Measurements from ENCODE around the gene PHACTR4.
"Not testable (repeated sequence)": the region's sequence is repeated elsewhere in the genome, so short reads cannot be mapped to it uniquely, and the experiment has no call there.

The PHACTR4 gene

GRCh38 chr1:28443550-28443949 lies 74.0 kb downstream of the PHACTR4 start:
- in situ Hi-C loops (cut with HindIII; ENCODE audit: low pct_ligation_motif_present, low sequenced_read_pairs): no loop called here
- Histone ChIP-seq H3K27me3 (replicated peaks) (no peaks in the 10 kb centered on the region), H3K36me3 (replicated peaks) (no peaks in the 10 kb centered on the region), H3K4me3 (ENCODE audit: low read depth, low read length) (no peak overlapping the region), H3K27ac (no peak overlapping the region)
- no peak for DNase-seq
- TF ChIP-seq, protein P1, sequence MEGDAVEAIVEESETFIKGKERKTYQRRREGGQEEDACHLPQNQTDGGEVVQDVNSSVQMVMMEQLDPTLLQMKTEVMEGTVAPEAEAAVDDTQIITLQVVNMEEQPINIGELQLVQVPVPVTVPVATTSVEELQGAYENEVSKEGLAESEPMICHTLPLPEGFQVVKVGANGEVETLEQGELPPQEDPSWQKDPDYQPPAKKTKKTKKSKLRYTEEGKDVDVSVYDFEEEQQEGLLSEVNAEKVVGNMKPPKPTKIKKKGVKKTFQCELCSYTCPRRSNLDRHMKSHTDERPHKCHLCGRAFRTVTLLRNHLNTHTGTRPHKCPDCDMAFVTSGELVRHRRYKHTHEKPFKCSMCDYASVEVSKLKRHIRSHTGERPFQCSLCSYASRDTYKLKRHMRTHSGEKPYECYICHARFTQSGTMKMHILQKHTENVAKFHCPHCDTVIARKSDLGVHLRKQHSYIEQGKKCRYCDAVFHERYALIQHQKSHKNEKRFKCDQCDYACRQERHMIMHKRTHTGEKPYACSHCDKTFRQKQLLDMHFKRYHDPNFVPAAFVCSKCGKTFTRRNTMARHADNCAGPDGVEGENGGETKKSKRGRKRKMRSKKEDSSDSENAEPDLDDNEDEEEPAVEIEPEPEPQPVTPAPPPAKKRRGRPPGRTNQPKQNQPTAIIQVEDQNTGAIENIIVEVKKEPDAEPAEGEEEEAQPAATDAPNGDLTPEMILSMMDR (IDR thresholded peaks at IDR 0.05; ENCODE audit: low read depth, low read length, missing control alignments): no peak

DNA sequence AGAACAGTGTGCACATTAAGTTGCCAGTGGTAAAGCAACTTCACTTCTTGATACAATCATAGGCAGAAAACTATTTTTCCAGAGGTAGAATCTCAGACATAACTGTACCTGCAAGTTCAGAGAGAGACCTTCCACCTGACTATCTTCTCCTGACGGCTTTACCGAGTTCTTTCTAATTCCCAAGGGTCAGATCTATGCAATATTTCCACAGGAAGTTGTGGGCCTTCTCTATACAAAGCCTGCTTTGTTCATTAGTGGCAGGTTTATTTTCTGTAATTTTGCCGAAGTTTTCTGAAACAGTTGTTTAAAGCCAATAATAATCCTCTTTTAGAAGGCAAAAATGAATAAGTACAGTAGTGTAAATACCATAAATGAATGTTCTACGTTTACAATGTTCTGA lies 78.1 kb downstream of the PHACTR4 start:
- Histone ChIP-seq H3K4me3 (ENCODE audit: low read depth, low read length) (no peak overlapping the region), H3K36me3 (replicated peaks) (no peaks in the 10 kb centered on the region), H3K27ac (no peak overlapping the region), H3K27me3 (replicated peaks) (no peaks in the 10 kb centered on the region)
- TF ChIP-seq, protein P1 (IDR thresholded peaks at IDR 0.05; ENCODE audit: low read depth, low read length, missing control alignments): no peak
- no peak for DNase-seq
- in situ Hi-C loops (cut with HindIII; ENCODE audit: low pct_ligation_motif_present, low sequenced_read_pairs): no loop called here

GRCh38 chr1:28448094-28448611 lies 78.6 kb downstream of the PHACTR4 start:
- DNase-seq; H3K36me3 ChIP-seq (replicated peaks); H3K27ac ChIP-seq; H3K27me3 ChIP-seq (replicated peaks); H3K4me3 ChIP-seq (ENCODE audit: low read depth, low read length); in situ Hi-C loops (cut with HindIII; ENCODE audit: low pct_ligation_motif_present, low sequenced_read_pairs): not testable (repeated sequence)

- Histone ChIP-seq H3K4me3 (ENCODE audit: low read depth, low read length) (no peak overlapping the region), H3K27me3 (replicated peaks) (no peaks in the 10 kb centered on the region), H3K27ac (no peak overlapping the region), H3K36me3 (replicated peaks) (no peaks in the 10 kb centered on the region)
- in situ Hi-C loops (cut with HindIII; ENCODE audit: low pct_ligation_motif_present, low sequenced_read_pairs): no loop called here
- no peak for DNase-seq
- TF ChIP-seq, protein P1 (IDR thresholded peaks at IDR 0.05; ENCODE audit: low read depth, low read length, missing control alignments): no peak
Observed at GRCh38 chr1:28449904-28450303, 80.4 kb downstream of the PHACTR4 start.

GRCh38 chr1:28450561-28450960 lies 81.0 kb downstream of the PHACTR4 start:
- in situ Hi-C loops (cut with HindIII; ENCODE audit: low pct_ligation_motif_present, low sequenced_read_pairs): no loop called here
- Histone ChIP-seq H3K4me3 (ENCODE audit: low read depth, low read length) (no peak overlapping the region), H3K27ac (no peak overlapping the region), H3K27me3 (replicated peaks) (no peaks in the 10 kb centered on the region), H3K36me3 (replicated peaks) (no peaks in the 10 kb centered on the region)
- no peak for DNase-seq
- TF ChIP-seq, protein P1 (IDR thresholded peaks at IDR 0.05; ENCODE audit: low read depth, low read length, missing control alignments): no peak

- no peak overlapping the region for H3K27ac ChIP-seq
- DNase-seq: no peak
- no peaks in the 10 kb centered on the region for H3K27me3 ChIP-seq (replicated peaks)
- H3K4me3 ChIP-seq (ENCODE audit: low read depth, low read length): no peak overlapping the region
- TF ChIP-seq, protein P1 (IDR thresholded peaks at IDR 0.05; ENCODE audit: low read depth, low read length, missing control alignments): no peak
- H3K36me3 ChIP-seq (replicated peaks): no peaks in the 10 kb centered on the region
- in situ Hi-C loops (cut with HindIII; ENCODE audit: low pct_ligation_motif_present, low sequenced_read_pairs): no loop called here
Observed at GRCh38 chr1:28451011-28451410, 81.5 kb downstream of the PHACTR4 start.

Data from brain microvascular endothelial cell (primary cell).